Spleen (tissue), 11 donors: Measurements from ENCODE around the gene ZFP14. TPM values are rescaled to one million over a fixed set of nuclear protein-coding genes. Genes with fewer than 3 reads are reported as not detected.
A peak's percentile ranks its signal among the peaks of the same experiment; 100 is the strongest.
"Not testable (repeated sequence)": the region's sequence is repeated elsewhere in the genome, so short reads cannot be mapped to it uniquely, and the experiment has no call there.

Source experiments
- DNase-seq: peaks from one replicate; pipeline ENCODE4 v3.0.0-alpha.2; 2020
- H3K27ac ChIP-seq, 8 donors: fragments of 200-600 bp; sonication (generic) in 7 of 8; 1 replicate in 4 of 8; 2 replicates in 4 of 8; pipeline versions ENCODE4 v1.5.0 to v1.8.0; 2016 to 2021; ENCODE audit warnings: inconsistent platforms in 4 of 8, mild to moderate bottlenecking in 4 of 8, moderate library complexity in 1 of 8
- H3K27me3 ChIP-seq, 7 donors: fragments of 200-600 bp; sonication (generic) in 6 of 7; replicated peaks in 1 of 7; 1 replicate in 4 of 7; 2 replicates in 3 of 7; pipeline versions ENCODE4 v1.5.0 to v1.8.0; 2016 to 2021; ENCODE audit warnings: inconsistent platforms in 3 of 7, mild to moderate bottlenecking in 1 of 7
- H3K36me3 ChIP-seq, 6 donors: fragments of 200-600 bp; sonication (generic) in 5 of 6; 1 replicate in 4 of 6; 2 replicates in 2 of 6; pipeline versions ENCODE4 v1.5.0 to v1.8.0; 2016 to 2021; ENCODE audit warnings: inconsistent platforms in 2 of 6
- H3K4me1 ChIP-seq, 6 donors: fragments of 200-600 bp; sonication (generic) in 5 of 6; 1 replicate in 3 of 6; 2 replicates in 3 of 6; pipeline versions ENCODE4 v1.5.0 to v1.8.0; 2016 to 2021; ENCODE audit warnings: inconsistent platforms in 3 of 6
- H3K4me3 ChIP-seq, 8 donors: fragments of 200-600 bp; sonication (generic) in 7 of 8; 1 replicate in 4 of 8; 2 replicates in 4 of 8; pipeline versions ENCODE4 v1.5.0 to v1.8.0; 2016 to 2021; ENCODE audit warnings: inconsistent platforms in 4 of 8, mild to moderate bottlenecking in 4 of 8, moderate library complexity in 2 of 8
- H3K9me3 ChIP-seq, 8 donors: fragments of 200-600 bp; sonication (generic) in 7 of 8; 1 replicate in 4 of 8; 2 replicates in 4 of 8; pipeline versions ENCODE4 v1.5.0 to v1.8.0; 2016 to 2021; ENCODE audit warnings: inconsistent platforms in 4 of 8
- WGBS, 5 donors: extraction: QIAGEN DNeasy Blood & Tissue Kit in 3 of 5; methylation state at CpG; one replicate each; pipeline versions ENCODE4 v1.1.5 to v1.1.7; 2013 to 2018; 5-methylcytosine and 5-hydroxymethylcytosine counted together
- intact Hi-C: fragments of 100-400 bp; cut with DNase I; formaldehyde crosslinking; loops from one replicate; pipeline ENCODE4 v1.15.0; 2023; ENCODE audit warnings: low total_unique reads
- polyA plus RNA-seq, 3 donors: library from polyadenylated mRNA; stranded (reverse); fragments of 200-250 nt; gene quantifications; one replicate each; pipeline ENCODE4 v1.2.1, GENCODE V29; 2013
- total RNA-seq, 7 donors: library from RNA; depleted of rRNA in 3 of 7; stranded (reverse); fragments of >200 nt in 3 of 7; fragmentation: NEBNext Ultra II Directional in 4 of 7; extraction: Animal tissue kit (Norgen Biotek cat#: 25700) in 4 of 7; gene quantifications; one replicate each; pipeline versions ENCODE4 v1.1.0 to v1.2.1, GENCODE V29; 2016 to 2021
- donor health status: healthy with polysubstance abuse.
- donor health status: DM: no; HTN: no; CAD: no; lungs with moderate emphysema.
- donor health status: DM: no; HTN: no; CAD: no.
- donor health status: Bipolar disorder and iron deficiency.
- donor health status: healthy.
- donor health status: DM: no; HTN: no; CAD: no.
- donor health status: DM: yes; HTN: yes; CAD: no.

ZFP14 gene
- total and polyA plus RNA-seq, 10 donors = 2.0 to 14.5 (median 9.6) TPM

GRCh38 chr19:36309759-36310158 lies 69.2 kb downstream of the ZFP14 start:
- peak overlapping the region in 2 of 8 donors; percentile 27 to 56 for H3K4me3 ChIP-seq
- H3K27me3 ChIP-seq, H3K27ac ChIP-seq, H3K9me3 ChIP-seq, H3K36me3 ChIP-seq, DNase-seq, H3K4me1 ChIP-seq, intact Hi-C loops: not testable (repeated sequence)
- WGBS, 5 donors = 53 to 90% (median 72%) methylated on average over 2 to 20 of the region's 23 CpGs

- H3K36me3 ChIP-seq, H3K27ac ChIP-seq, intact Hi-C loops, DNase-seq, H3K27me3 ChIP-seq, H3K9me3 ChIP-seq, H3K4me1 ChIP-seq: not testable (repeated sequence)
- 65 to 91% (median 80%) methylated on average over 23 to 34 of the region's 39 CpGs for WGBS, 5 donors
- peak overlapping the region in 2 of 8 donors; percentile 27 to 56 for H3K4me3 ChIP-seq
These were observed 69.7 kb downstream of the ZFP14 start for GRCh38 chr19:36309309-36309708.

GRCh38 chr19:36292317-36292716 lies 86.7 kb downstream of the ZFP14 start:
- H3K4me1 ChIP-seq, intact Hi-C loops, H3K27ac ChIP-seq, DNase-seq, H3K27me3 ChIP-seq, H3K36me3 ChIP-seq, H3K4me3 ChIP-seq, H3K9me3 ChIP-seq: not testable (repeated sequence)
- WGBS, 5 donors = 96 to 98% (median 98%) methylated on average over 8 to 17 of the region's 30 CpGs; no CpG with 5 or more reads in 2 of the 5 donors

Other genes with a start within 250 kb of the ZFP14 start
- gene CAPNS1, start 239.1 kb downstream of the ZFP14 start, total RNA-seq = 100 to 1,000 TPM; 130 to 602 (median 373) TPM
- 100 to 1,000 TPM; 247 to 431 (median 321) TPM for gene CAPNS1, start 239.1 kb downstream of the ZFP14 start, polyA plus RNA-seq
- 10 to 100 TPM in 5 of 7 donors, 1 to 10 TPM in 2; 6.3 to 40.9 (median 20.4) TPM for gene COX7A1, start 226.8 kb downstream of the ZFP14 start, total RNA-seq
- gene COX7A1, start 226.8 kb downstream of the ZFP14 start, polyA plus RNA-seq = 10 to 100 TPM; 20.0 to 37.6 (median 26.3) TPM
- 1 to 10 TPM; 3.1 to 7.1 (median 4.4) TPM for gene ZNF565, start 164.5 kb downstream of the ZFP14 start, total RNA-seq
- 1 to 10 TPM; 1.2 to 1.7 (median 1.6) TPM for gene ZNF565, start 164.5 kb downstream of the ZFP14 start, polyA plus RNA-seq
- gene ZNF146, start 164.1 kb downstream of the ZFP14 start, total RNA-seq = 10 to 100 TPM; 43.6 to 66.3 (median 54.4) TPM
- 10 to 100 TPM; 19.1 to 27.0 (median 21.3) TPM for gene ZNF146, start 164.1 kb downstream of the ZFP14 start, polyA plus RNA-seq
- gene ZFP82, start 39.4 kb upstream of the ZFP14 start, total RNA-seq = 10 to 100 TPM in 2 of 7 donors, 1 to 10 TPM in 5; 6.2 to 12.7 (median 8.1) TPM
- gene ZFP82, start 39.4 kb upstream of the ZFP14 start, polyA plus RNA-seq = 1 to 10 TPM; 3.2 to 4.6 (median 3.5) TPM
- gene ZNF566, start 110.4 kb upstream of the ZFP14 start, total RNA-seq = 10 to 100 TPM; 14.6 to 24.8 (median 17.5) TPM
- 1 to 10 TPM; 6.6 to 7.6 (median 7.4) TPM for gene ZNF566, start 110.4 kb upstream of the ZFP14 start, polyA plus RNA-seq
- 10 to 100 TPM in 5 of 7 donors, 1 to 10 TPM in 2; 8.7 to 14.8 (median 12.4) TPM for gene ZNF260, start 149.1 kb upstream of the ZFP14 start, total RNA-seq
- gene ZNF260, start 149.1 kb upstream of the ZFP14 start, polyA plus RNA-seq = 1 to 10 TPM; 2.9 to 5.4 (median 3.7) TPM
- 10 to 100 TPM; 10.1 to 19.4 (median 14.2) TPM for gene ZNF529, start 194.1 kb upstream of the ZFP14 start, total RNA-seq
- gene ZNF529, start 194.1 kb upstream of the ZFP14 start, polyA plus RNA-seq = 1 to 10 TPM; 7.7 to 9.9 (median 8.0) TPM
- gene ZNF382, start 226.1 kb upstream of the ZFP14 start, total RNA-seq = 10 to 100 TPM in 1 of 7 donors, 1 to 10 TPM in 6; 7.2 to 13.3 (median 8.8) TPM
- 1 to 10 TPM; 2.1 to 2.6 (median 2.6) TPM for gene ZNF382, start 226.1 kb upstream of the ZFP14 start, polyA plus RNA-seq